GM18867 (cell line): ENCODE results near the gene LRRC73.
"Not testable (repeated sequence)": the region's sequence is repeated elsewhere in the genome, so short reads cannot be mapped to it uniquely, and the experiment has no call there.

Source experiments
- ATAC-seq: cut with Tn5 transposase; IDR thresholded peaks from one replicate; pipeline ENCODE4 v1.9.1; 2021; ENCODE audit warnings: mild to moderate bottlenecking, moderate library complexity; ENCODE audit not compliant: unreplicated experiment

LRRC73 gene

GRCh38 chr6:43467265-43467664, 42.9 kb downstream of the LRRC73 start:
- ATAC-seq, result not testable (repeated sequence)

GRCh38 chr6:43465948-43466347, 44.2 kb downstream of the LRRC73 start:
- no peak for ATAC-seq

- no peak for ATAC-seq
Observed at GRCh38 chr6:43464337-43464736, 45.8 kb downstream of the LRRC73 start.

- no peak for ATAC-seq
Observed at GRCh38 chr6:43461936-43462335, 48.2 kb downstream of the LRRC73 start.

- no peak for ATAC-seq
Observed at GRCh38 chr6:43460032-43460431, 50.1 kb downstream of the LRRC73 start.

- ATAC-seq, result no peak
Observed at GRCh38 chr6:43459535-43459934, 50.6 kb downstream of the LRRC73 start.

GRCh38 chr6:43458154-43458553, 52.0 kb downstream of the LRRC73 start:
- not testable (repeated sequence) for ATAC-seq

GRCh38 chr6:43457643-43458042, 52.5 kb downstream of the LRRC73 start:
- ATAC-seq, result no peak
